Occipital lobe (tissue), 2 donors: ENCODE measurements around the gene HECTD2. TPM values are rescaled to one million over a fixed set of nuclear protein-coding genes. Genes with fewer than 3 reads are reported as not detected.
"Not testable (repeated sequence)": the region's sequence is repeated elsewhere in the genome, so short reads cannot be mapped to it uniquely, and the experiment has no call there.

ENCODE experiments used
- DNase-seq: peaks from one replicate; lab custom pipeline; 2025; lab: John Stamatoyannopoulos, UW
- total RNA-seq: library from RNA; depleted of rRNA; stranded (reverse); fragments of >200 nt; gene quantifications from one replicate; pipeline ENCODE4 v1.2.3, GENCODE V29; 2014

The HECTD2 gene
- total RNA-seq, 1 donor from 2014 or later, result 80.8 TPM

- DNase-seq, result no peak
Observed at GRCh38 chr10:91536111-91536510, 126.0 kb downstream of the HECTD2 start.

GRCh38 chr10:91536733-91537132 is 126.6 kb downstream of the HECTD2 start:
- DNase-seq, result no peak

GRCh38 chr10:91537614-91538383 is 127.7 kb downstream of the HECTD2 start:
- no peak for DNase-seq

GRCh38 chr10:91539930-91540329 is 129.8 kb downstream of the HECTD2 start:
- no peak for DNase-seq

- no peak for DNase-seq
Observed at GRCh38 chr10:91540733-91541132, 130.6 kb downstream of the HECTD2 start.

GRCh38 chr10:91541481-91541880 is 131.3 kb downstream of the HECTD2 start:
- DNase-seq, result no peak

GRCh38 chr10:91545384-91545783 is 135.2 kb downstream of the HECTD2 start:
- no peak for DNase-seq

GRCh38 chr10:91545838-91546237 is 135.7 kb downstream of the HECTD2 start:
- DNase-seq, result no peak

- no peak for DNase-seq
Observed at GRCh38 chr10:91549262-91549661, 139.1 kb downstream of the HECTD2 start.

GRCh38 chr10:91550021-91550420 is 139.9 kb downstream of the HECTD2 start:
- no peak for DNase-seq

- DNase-seq, result no peak
Observed at GRCh38 chr10:91551856-91552255, 141.7 kb downstream of the HECTD2 start.

- no peak for DNase-seq
Observed at GRCh38 chr10:91552274-91553095, 142.3 kb downstream of the HECTD2 start.

- no peak for DNase-seq
Observed at GRCh38 chr10:91555455-91555854, 145.3 kb downstream of the HECTD2 start.

GRCh38 chr10:91556691-91557566 is 146.8 kb downstream of the HECTD2 start:
- no peak for DNase-seq

- no peak for DNase-seq
Observed at GRCh38 chr10:91557651-91558111, 147.5 kb downstream of the HECTD2 start.

- no peak for DNase-seq
Observed at GRCh38 chr10:91558473-91558872, 148.3 kb downstream of the HECTD2 start.

- no peak for DNase-seq
Observed at GRCh38 chr10:91559169-91559568, 149.0 kb downstream of the HECTD2 start.

- no peak for DNase-seq
Observed at GRCh38 chr10:91559750-91560149, 149.6 kb downstream of the HECTD2 start.

- DNase-seq, result not testable (repeated sequence)
Observed at GRCh38 chr10:91560827-91561226, 150.7 kb downstream of the HECTD2 start.

GRCh38 chr10:91562839-91563581 is 152.9 kb downstream of the HECTD2 start:
- no peak for DNase-seq

GRCh38 chr10:91564026-91564425 is 153.9 kb downstream of the HECTD2 start:
- DNase-seq, result no peak
